HG03103 (cell line): ENCODE measurements around the gene SHISA5.
"Not testable (repeated sequence)": the region's sequence is repeated elsewhere in the genome, so short reads cannot be mapped to it uniquely, and the experiment has no call there.

Experiments
- ATAC-seq: cut with Tn5 transposase; IDR thresholded peaks from one replicate; pipeline ENCODE4 v1.9.1; 2021; ENCODE audit warnings: low read depth; ENCODE audit not compliant: unreplicated experiment

SHISA5 gene

DNA sequence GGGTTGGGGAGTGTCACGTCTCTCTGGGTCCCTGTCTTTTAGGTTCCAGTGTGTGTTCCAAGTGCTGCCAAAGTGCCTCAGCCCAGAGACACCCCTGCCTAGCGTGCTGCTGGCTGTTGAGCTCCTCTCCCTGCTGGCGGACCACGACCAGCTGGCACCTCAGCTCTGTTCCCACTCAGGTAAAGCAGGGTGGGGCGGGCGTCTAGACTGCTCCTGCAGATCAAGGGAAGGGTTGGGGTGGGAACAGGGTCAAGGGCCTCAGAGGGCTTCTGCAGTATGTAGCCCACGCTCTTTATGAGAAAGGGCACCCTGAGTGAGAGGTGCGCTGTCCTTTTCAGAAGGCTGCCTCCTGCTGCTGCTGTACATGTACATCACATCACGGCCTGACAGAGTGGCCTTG, 40.3 kb downstream of the SHISA5 start:
- no peak for ATAC-seq

DNA sequence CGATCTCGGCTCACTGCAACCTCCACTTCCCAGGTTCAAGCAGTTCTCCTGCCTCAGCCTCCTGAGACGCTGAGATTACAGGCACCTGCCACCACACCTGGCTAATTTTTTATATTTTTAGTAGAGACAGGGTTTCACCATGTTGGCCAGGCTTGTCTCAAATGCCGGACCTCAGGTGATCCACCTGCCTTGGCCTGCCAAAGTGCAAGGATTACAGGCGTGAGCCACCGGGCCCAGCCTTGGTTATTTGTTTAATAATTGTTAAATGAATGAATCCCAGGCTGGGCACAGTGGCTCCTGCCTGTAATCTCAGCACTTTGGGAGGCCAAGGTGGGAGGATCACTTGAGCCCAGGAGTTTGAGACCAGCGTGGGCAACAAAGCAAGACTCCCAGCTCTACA, 42.2 kb downstream of the SHISA5 start:
- ATAC-seq, result not testable (repeated sequence)

DNA sequence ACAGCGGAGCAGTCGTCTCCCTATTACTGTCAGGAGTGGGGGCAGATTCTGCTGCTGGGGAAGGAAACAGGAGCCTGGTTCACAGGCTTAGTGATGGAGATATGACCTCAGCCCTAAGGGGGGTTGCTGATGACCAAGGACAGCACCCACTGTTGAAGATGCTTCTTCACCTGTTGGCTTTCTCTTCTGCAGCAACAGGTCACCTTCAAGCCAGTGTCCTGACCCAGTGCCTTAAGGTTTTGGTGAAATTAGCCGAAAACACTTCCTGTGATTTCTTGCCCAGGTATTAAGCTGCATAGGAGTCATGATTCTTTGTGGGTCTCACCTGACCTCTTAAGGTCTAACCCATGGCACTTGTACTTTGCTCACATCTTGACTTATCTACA, 43.5 kb downstream of the SHISA5 start:
- ATAC-seq, result no peak

- no peak for ATAC-seq
These were observed 44.0 kb downstream of the SHISA5 start for GRCh38 chr3:48459773-48460516.

GRCh38 chr3:48459331-48459730, 44.6 kb downstream of the SHISA5 start:
- ATAC-seq, result no peak

- ATAC-seq, result no peak
These were observed 47.5 kb downstream of the SHISA5 start for GRCh38 chr3:48456456-48456855.

DNA sequence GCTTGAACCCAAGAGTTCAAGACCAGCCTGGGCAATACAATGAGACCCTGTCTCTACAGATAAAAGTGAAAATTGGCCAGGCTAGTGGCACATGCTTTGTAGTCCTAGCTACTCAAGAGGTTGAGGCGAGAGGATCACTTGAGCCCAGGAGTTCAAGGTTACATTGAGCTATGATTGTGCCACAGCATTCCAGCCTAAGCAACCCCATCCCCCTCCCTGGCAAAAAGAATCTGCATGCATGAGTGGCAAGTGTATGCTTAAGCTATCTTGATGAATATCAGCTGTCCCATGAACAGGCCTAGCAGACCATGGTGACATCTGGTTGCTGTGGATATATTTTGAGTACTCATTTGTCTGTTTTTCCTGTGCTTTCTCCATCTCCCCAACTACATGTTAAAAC, 52.7 kb downstream of the SHISA5 start:
- no peak for ATAC-seq

GRCh38 chr3:48446425-48447193, 57.4 kb downstream of the SHISA5 start, which contains the start of gene ATRIP:
ATRIP (plus strand) TSS chr3:48446737; CDS start chr3:48446846, 109 bp downstream.
- ATAC-seq, result peak; percentile 75

DNA sequence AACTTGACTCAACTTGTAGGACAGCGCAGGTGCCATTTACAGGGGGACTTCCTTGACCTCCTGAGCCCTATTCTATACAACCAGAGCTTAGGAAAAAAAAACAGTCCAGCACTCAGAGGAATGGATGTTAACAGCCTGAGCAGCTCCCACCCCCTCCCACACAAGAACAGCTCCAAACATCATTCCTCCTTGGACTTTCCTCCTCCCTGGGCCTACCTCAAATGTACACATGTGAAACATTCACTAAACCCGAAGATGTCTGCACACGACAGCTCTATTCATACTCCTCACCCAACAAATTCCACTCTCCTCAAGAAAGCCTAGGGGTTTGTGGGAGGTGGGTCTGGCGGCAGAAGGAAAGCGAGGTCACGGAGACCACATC, 57.9 kb downstream of the SHISA5 start:
- ATAC-seq, result no peak

DNA sequence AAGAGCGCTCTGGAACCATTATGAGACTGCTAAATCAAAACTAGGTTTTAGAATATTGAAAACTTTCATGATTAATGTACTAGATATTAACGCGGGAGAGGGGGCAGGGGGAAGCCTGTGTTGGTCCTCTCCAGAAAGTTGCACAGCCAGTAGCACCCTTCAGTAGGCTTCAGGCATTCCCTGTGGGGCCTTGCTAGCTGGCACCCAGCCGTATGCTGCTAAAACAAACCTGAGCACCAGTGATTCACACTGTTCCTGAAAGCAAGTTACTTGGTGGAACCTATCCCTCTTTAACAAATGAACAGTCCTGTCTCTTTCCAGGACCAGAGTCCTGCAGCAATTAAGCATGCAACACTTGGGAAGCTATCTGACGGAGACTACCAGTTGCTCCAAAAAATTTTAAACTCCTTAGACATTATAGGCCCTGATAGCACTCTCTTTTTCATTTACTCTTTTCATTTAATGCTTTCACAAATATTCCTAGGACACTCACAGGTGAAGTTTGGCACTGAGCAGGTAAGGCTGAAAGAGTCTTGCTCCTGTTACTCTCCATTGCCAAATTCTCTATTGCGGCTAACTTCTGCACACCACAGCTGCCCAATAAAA, 58.6 kb downstream of the SHISA5 start:
- no peak for ATAC-seq

DNA sequence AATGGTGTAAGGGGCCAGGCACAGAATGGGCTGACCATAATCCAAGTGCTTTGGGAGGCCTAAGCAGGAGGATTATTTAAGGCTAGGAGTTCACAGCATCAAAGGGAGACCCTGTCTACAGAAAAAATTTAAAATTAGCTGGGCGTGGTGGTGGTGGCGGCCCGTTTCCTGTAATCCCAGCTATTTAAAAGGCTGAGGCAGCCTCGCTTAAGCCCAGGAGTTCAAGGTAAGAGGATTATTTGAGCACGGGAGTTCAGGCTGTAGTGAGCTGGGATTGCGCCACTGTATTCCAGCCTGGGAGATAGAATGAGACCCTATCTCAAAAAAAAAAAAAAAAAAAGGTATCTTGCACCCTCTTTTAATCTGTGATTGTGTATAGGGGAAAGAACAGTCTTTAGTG, 62.0 kb downstream of the SHISA5 start:
- no peak for ATAC-seq

- no peak for ATAC-seq
These were observed 63.4 kb downstream of the SHISA5 start for GRCh38 chr3:48440590-48440958.

- ATAC-seq, result peak; percentile 91
These were observed 64.0 kb downstream of the SHISA5 start, which contains the start of the genes CCDC51 and TMA7 for GRCh38 chr3:48439820-48440589. CCDC51 (minus strand) TSS chr3:48440119; CDS start chr3:48435128, 4,991 bp downstream. TMA7 (plus strand) TSS chr3:48440257; CDS start chr3:48440297, 40 bp downstream.

DNA sequence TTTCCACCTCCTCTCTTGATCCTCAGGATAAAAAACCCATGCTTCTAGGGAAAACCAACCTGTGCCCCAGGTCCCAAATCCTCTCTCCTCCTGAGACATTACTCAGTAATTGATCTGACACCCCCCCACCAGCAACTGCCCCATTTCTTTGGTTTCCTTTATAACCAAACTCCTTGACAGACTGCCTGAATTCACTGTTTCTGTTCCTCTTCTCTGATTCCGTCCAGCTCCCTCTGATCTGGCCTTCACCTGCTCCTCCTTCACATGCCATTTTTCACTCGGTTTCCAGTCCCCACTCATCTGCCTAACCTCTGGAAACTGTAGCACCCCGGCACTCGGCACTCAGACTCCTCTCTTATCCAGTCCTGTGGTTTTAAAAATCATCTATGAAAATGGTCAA, 66.2 kb downstream of the SHISA5 start:
- no peak for ATAC-seq

- no peak for ATAC-seq
These were observed 67.1 kb downstream of the SHISA5 start for GRCh38 chr3:48436855-48437254.

DNA sequence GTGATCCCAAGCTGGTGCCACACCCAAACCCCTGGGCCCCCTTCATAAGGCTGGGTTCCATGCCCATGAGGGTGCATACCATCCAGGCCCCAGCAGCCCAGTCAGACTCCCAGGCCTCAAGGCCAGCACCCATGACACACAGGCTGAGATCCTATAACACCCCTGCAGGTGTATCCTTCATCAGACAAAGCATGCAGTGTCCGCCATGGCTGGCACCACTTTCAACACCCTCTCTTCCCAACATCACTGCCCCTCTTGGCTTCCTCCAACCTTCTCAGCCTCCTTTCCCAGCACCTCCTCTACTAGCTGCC, 67.5 kb downstream of the SHISA5 start:
- no peak for ATAC-seq

GRCh38 chr3:48435774-48436476, 68.0 kb downstream of the SHISA5 start:
- no peak for ATAC-seq

DNA sequence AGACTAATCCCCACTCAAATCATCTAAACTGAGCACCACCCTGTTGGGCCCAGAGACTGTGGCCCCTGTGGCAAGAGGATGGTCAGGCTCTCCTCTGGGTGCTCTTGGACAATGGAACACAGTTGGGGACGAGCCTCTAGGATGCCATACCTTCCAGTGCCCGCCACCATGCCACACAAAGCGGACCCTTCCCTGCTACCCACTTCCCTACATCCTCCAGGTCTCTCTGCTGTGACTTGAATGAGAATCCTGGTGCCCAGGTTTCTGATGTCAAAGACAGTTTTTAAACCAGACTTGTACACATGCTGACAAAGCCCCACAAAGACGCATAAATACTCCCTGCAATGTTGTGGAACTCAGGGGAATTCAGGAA, 68.8 kb downstream of the SHISA5 start:
- ATAC-seq, result no peak

- no peak for ATAC-seq
These were observed 69.3 kb downstream of the SHISA5 start for GRCh38 chr3:48434591-48435222.
